ENCODE measurements around the gene B3GNT8. TPM values are rescaled to one million over a fixed set of nuclear protein-coding genes. Genes with fewer than 3 reads are reported as not detected.
A peak's percentile ranks its signal among the peaks of the same experiment; 100 is the strongest.

The B3GNT8 gene
- total and polyA plus RNA-seq, 2 of the 4 experiments (the other 2 are of a cell fraction) = 0.36 TPM

DNA sequence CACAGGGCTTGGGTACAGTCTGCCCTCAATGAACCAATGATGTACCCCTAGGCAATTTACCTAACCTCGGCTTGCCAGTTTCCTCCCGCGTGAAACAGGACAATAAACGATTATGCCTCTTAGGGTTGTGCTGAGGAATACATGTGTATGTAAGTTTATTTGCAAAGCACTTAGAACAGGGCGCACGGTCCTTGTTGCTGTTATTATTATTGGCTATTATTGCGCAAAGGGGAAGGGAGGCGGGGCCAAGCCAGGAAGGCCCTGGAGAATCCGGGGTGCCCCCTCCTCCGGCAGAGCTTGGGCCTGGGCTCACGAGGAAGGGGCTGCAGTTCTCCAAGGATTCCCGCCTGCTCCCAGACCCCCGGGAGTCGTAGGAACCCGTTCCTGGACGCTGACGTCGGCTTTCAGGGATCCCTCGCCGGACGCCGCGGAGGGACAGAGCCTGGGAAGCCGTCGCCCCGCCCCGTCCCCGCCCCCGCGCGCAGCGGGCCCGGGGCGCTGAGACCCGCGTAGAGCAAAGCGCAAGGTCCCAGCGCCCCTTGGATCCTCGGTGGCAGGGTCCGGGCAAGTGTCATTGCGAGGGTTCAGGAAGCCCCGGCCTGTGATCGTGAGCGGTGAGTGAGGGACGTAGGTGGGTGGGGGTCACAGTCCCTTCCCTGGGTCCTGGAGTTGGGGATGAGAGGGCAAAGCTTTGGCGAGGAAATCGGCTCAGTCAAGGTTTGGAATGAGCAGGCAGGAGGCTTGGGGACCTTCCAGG lies 50.8 kb downstream of the B3GNT8 start, which contains the start of gene TMEM91:
Gene TMEM91 (plus strand): TSS at position 293 of the 757 bp plus-strand sequence. CDS start 1,777 bp downstream, outside the sequence.
- DNase-seq = no peak
- Histone ChIP-seq H3K36me3 (ENCODE audit: control insufficient read depth, insufficient read depth, low read length) (no peaks in the 10 kb centered on the region; the same call in 1 of the 2 replicates), H3K4ac (ENCODE audit: low read depth, low read length) (peak within 1 kb of the TSS; percentile 80), H4K20me1 (ENCODE audit: insufficient read depth, low read length) (peaks cover 3% of the 10 kb centered on the region; the same call in 1 of the 2 replicates), H2AK9ac (replicated peaks; ENCODE audit: low read depth, low read length, poor library complexity) (peak within 1 kb of the TSS; percentile 71), H3K4me1 (ENCODE audit: control insufficient read depth, insufficient read depth, low read length) (peaks cover 9% of the 10 kb centered on the region), H3K23ac (ENCODE audit: low read depth, low read length) (peak within 1 kb of the TSS; percentile 41), H4K91ac (ENCODE audit: insufficient read depth, low read depth, low read length) (peak within 1 kb of the TSS; percentile 62; the same call in 1 of the 2 replicates), H3K27ac (ENCODE audit: insufficient read depth, low read length) (no peak within 1 kb of the TSS; the same call in 1 of the 2 replicates), H3K9ac (ENCODE audit: low read depth, low read length) (peak within 1 kb of the TSS; percentile 67), H3K4me3 (ENCODE audit: insufficient read depth, low read depth, low read length) (peak within 1 kb of the TSS; percentile 75), H4K8ac (ENCODE audit: low read depth in 2 of 2, low read length in 2 of 2) (peak within 1 kb of the TSS in 1 of 2 experiments; percentile 54; a peak in 2 of 4 replicates), H4K5ac (ENCODE audit: low read depth, low read length) (peak within 1 kb of the TSS; percentile 80), H3K14ac (replicated peaks; ENCODE audit: low read depth, low read length) (peak within 1 kb of the TSS; percentile 90), H2BK120ac (ENCODE audit: low read depth, low read length) (peak within 1 kb of the TSS; percentile 71), H3K9me3 (ENCODE audit: control insufficient read depth, insufficient read depth, low read length) (no peaks in the 10 kb centered on the region), H3K4me2 (ENCODE audit: low read depth, low read length) (peak within 1 kb of the TSS; percentile 92), H3K79me1 (ENCODE audit: low read depth in 1 of 2, low read length in 2 of 2) (peaks cover 0 to 26% of the 10 kb centered on the region in 2 experiments; a peak in 3 of 4 replicates), H3K9me1 (ENCODE audit: insufficient read depth, low read length) (peaks cover 10% of the 10 kb centered on the region), H2AK5ac (ENCODE audit: low read depth, low read length) (peak within 1 kb of the TSS; percentile 36; the same call in 1 of the 2 replicates), H3K18ac (ENCODE audit: low read depth, low read length) (peak within 1 kb of the TSS; percentile 54; the same call in 1 of the 2 replicates), H2BK15ac (ENCODE audit: low read depth, low read length) (no peak within 1 kb of the TSS; the same call in 2 of the 3 replicates), H2BK20ac (ENCODE audit: low read depth, low read length) (no peak within 1 kb of the TSS), H3K56ac (ENCODE audit: extremely low read depth, insufficient read depth, low read length) (no peak within 1 kb of the TSS), H3K27me3 (ENCODE audit: control insufficient read depth, insufficient read depth, low read length) (no peaks in the 10 kb centered on the region), H2BK5ac (ENCODE audit: low read depth, low read length, poor library complexity, severe bottlenecking) (no peak within 1 kb of the TSS), H2AFZ (replicated peaks; ENCODE audit: low read length, poor library complexity) (peak within 1 kb of the TSS; percentile 97)
- dilution Hi-C loops (cut with HindIII; ENCODE audit: low sequenced_read_pairs, unreplicated experiment) (no loop called here), intact Hi-C loops (cut with micrococcal nuclease) (no loop called here), in situ Hi-C loops (cut with MboI; ENCODE audit: low sequenced_read_pairs) (no loop called here)
- WGBS, 2 experiments (ENCODE audit: extremely low coverage in 2 of 2, insufficient read length in 1 of 2) = 3% methylated on average over 26 of the region's 47 CpGs; no CpG with 5 or more reads in 1 of the 2 experiments
- ATAC-seq (ENCODE audit: low read depth) = peak; percentile 63
- ChIA-PET POLR2A (ENCODE audit: unreplicated experiment) (no interaction called here), CTCF (no interaction called here)
- no TSS peak for BruUV-seq (replicated peaks)
- peak; percentile 93 for TF ChIP-seq CEBPB (IDR thresholded peaks at IDR 0.05; ENCODE audit: low read depth, low read length)
- no peak for TF ChIP-seq RFX5 (IDR thresholded peaks at IDR 0.05; ENCODE audit: low read depth, low read length)
- TF ChIP-seq SMC3 (IDR thresholded peaks at IDR 0.05; ENCODE audit: low read depth, low read length) = no peak
- TF ChIP-seq, protein P1, sequence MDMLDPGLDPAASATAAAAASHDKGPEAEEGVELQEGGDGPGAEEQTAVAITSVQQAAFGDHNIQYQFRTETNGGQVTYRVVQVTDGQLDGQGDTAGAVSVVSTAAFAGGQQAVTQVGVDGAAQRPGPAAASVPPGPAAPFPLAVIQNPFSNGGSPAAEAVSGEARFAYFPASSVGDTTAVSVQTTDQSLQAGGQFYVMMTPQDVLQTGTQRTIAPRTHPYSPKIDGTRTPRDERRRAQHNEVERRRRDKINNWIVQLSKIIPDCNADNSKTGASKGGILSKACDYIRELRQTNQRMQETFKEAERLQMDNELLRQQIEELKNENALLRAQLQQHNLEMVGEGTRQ (IDR thresholded peaks at IDR 0.05; ENCODE audit: low read depth, low read length) = no peak

Small RNA genes within 50 kb of the gene (microRNA-seq; reads per million reads assigned to microRNA genes)
- not detected for gene RF00017 (ENCODE audit: insufficient read depth, insufficient read length)

Small RNA genes within 50 kb of the gene (small RNA-seq; reads per million reads assigned to genes)
- 0 reads per million in 5 experiments for gene RF00017

Other genes with a start within 250 kb of the B3GNT8 start
- 0.54 and 0.83 TPM in 2 replicates for gene CYP2S1, start 234.2 kb downstream of the B3GNT8 start, total RNA-seq (2012; rRNA removed)
- 0.98 and 2.1 TPM in 2 replicates for gene CYP2S1, start 234.2 kb downstream of the B3GNT8 start, polyA plus RNA-seq (2012; rRNA removed)
- gene AXL, start 208.2 kb downstream of the B3GNT8 start, total RNA-seq (2012; rRNA removed) = 444 and 466 TPM in 2 replicates
- gene AXL, start 208.2 kb downstream of the B3GNT8 start, polyA plus RNA-seq (2012; rRNA removed) = 212 and 235 TPM in 2 replicates
- gene HNRNPUL1, start 163.0 kb downstream of the B3GNT8 start, total RNA-seq (2012; rRNA removed) = 50.7 and 56.1 TPM in 2 replicates
- gene HNRNPUL1, start 163.0 kb downstream of the B3GNT8 start, polyA plus RNA-seq (2012; rRNA removed) = 67.3 and 68.1 TPM in 2 replicates
- 4.1 and 5.8 TPM in 2 replicates for gene CCDC97, start 117.2 kb downstream of the B3GNT8 start, total RNA-seq (2012; rRNA removed)
- gene CCDC97, start 117.2 kb downstream of the B3GNT8 start, polyA plus RNA-seq (2012; rRNA removed) = 11.0 and 11.9 TPM in 2 replicates
- gene TGFB1, start 73.5 kb downstream of the B3GNT8 start, total RNA-seq (2012; rRNA removed) = 3.2 and 3.9 TPM in 2 replicates
- gene TGFB1, start 73.5 kb downstream of the B3GNT8 start, polyA plus RNA-seq (2012; rRNA removed) = 26.7 and 27.8 TPM in 2 replicates
- gene B9D2, start 63.2 kb downstream of the B3GNT8 start, total RNA-seq (2012; rRNA removed) = 4.7 and 6.1 TPM in 2 replicates
- 9.7 and 11.5 TPM in 2 replicates for gene B9D2, start 63.2 kb downstream of the B3GNT8 start, polyA plus RNA-seq (2012; rRNA removed)
- 1.4 and 1.9 TPM in 2 replicates for gene TMEM91, start 50.8 kb downstream of the B3GNT8 start, total RNA-seq (2012; rRNA removed)
- gene TMEM91, start 50.8 kb downstream of the B3GNT8 start, polyA plus RNA-seq (2012; rRNA removed) = 4.8 and 5.5 TPM in 2 replicates
- gene EXOSC5, start 30.0 kb downstream of the B3GNT8 start, total RNA-seq (2012; rRNA removed) = 11.4 and 19.0 TPM in 2 replicates
- 25.2 and 34.0 TPM in 2 replicates for gene EXOSC5, start 30.0 kb downstream of the B3GNT8 start, polyA plus RNA-seq (2012; rRNA removed)
- 6.4 and 7.7 TPM in 2 replicates for gene BCKDHA, start 29.6 kb downstream of the B3GNT8 start, total RNA-seq (2012; rRNA removed)
- 7.6 and 9.6 TPM in 2 replicates for gene BCKDHA, start 29.6 kb downstream of the B3GNT8 start, polyA plus RNA-seq (2012; rRNA removed)
- 50.8 and 52.5 TPM in 2 replicates for gene DMAC2, start 12.5 kb upstream of the B3GNT8 start, total RNA-seq (2012; rRNA removed)
- gene DMAC2, start 12.5 kb upstream of the B3GNT8 start, polyA plus RNA-seq (2012; rRNA removed) = 72.2 and 78.5 TPM in 2 replicates
- not detected in 2 replicates for gene ERICH4, start 15.8 kb upstream of the B3GNT8 start, total RNA-seq (2012; rRNA removed)
- gene ERICH4, start 15.8 kb upstream of the B3GNT8 start, polyA plus RNA-seq (2012; rRNA removed) = not detected in 2 replicates
- gene CEACAM21, start 148.8 kb upstream of the B3GNT8 start, total RNA-seq (2012; rRNA removed) = not detected in 2 replicates
- gene CEACAM21, start 148.8 kb upstream of the B3GNT8 start, polyA plus RNA-seq (2012; rRNA removed) = not detected in 2 replicates
- gene CEACAM4, start 199.7 kb upstream of the B3GNT8 start, total RNA-seq (2012; rRNA removed) = not detected in 2 replicates
- gene CEACAM4, start 199.7 kb upstream of the B3GNT8 start, polyA plus RNA-seq (2012; rRNA removed) = not detected in 2 replicates